ENCODE results near the gene FGF3.

DNA sequence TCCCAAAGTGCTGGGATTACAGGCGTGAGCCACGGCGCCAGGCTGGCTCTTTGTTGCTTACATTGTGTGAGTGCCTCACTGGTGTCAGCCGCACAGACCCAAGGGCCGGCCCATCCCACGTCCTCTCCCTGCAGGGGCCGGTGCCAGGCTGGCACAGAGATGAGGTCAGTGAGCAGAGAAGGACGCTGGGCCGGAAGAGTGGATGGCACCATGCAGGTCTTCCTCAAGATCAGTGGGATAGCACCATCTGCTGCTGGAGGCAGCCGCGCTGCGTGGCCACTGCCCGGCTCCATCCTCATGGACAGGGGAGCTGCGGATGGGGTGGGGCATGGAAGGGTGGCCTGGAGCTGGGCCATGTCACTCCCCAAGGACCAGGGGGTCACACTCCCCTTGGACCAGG, 22.1 kb downstream of the FGF3 start:
- no peak for TF ChIP-seq POLR2A (IDR thresholded peaks at IDR 0.05)
- TF ChIP-seq CTCF (IDR thresholded peaks at IDR 0.05), result no peak
- no peak for TF ChIP-seq POLR2AphosphoS5 (IDR thresholded peaks at IDR 0.05)
